ENCODE results near the gene FHOD3.
A peak's percentile ranks its signal among the peaks of the same experiment; 100 is the strongest.

FHOD3 gene

DNA sequence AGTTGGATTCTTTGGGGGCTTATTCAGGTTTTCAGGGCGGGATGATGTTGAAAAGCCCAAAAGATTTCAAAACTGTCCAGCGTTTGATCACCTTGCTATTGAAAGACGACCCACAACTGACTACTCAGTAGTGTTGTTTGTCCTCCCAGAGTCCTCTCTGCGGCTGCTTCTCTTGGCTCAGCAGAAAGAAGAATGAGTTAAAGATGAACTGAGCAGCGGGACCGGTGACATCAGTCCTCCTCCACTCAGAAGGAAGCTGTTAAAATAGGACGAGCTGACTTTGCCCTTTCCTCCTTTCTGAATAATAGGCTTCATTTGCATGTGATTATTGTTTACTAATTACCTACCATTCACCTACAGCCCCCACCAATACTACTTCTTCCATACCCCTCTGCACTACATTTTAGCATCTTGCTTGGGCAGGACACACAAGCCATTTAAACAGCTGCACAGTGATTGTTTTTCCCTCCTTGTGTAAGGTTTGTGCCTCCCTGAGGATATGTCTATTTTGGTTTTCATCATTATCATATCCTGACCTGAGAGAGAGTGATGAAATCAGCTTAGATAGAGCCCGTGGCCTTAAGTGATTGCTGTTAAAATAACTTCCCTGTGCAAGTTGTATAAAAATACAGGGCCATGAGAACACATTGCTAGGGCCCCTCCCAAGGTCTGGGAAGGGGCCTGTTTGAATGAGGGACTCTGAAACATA is 261.8 kb downstream of the FHOD3 start:
- Histone ChIP-seq H2BK15ac (replicated peaks; ENCODE audit: low read depth) (no peak overlapping the region), H3K4me1 (ENCODE audit: control insufficient read depth, low read depth, low read length) (peaks cover under 1% of the 10 kb centered on the region), H3K9ac (ENCODE audit: low read length) (no peak overlapping the region), H3K18ac (ENCODE audit: low read length) (no peak overlapping the region), H3K79me2 (ENCODE audit: control insufficient read depth, insufficient read depth, low read length) (no peaks in the 10 kb centered on the region), H2BK120ac (ENCODE audit: low read depth, low read length) (no peak overlapping the region), H3K4me3 (ENCODE audit: low read length) (no peak overlapping the region), H3K56ac (ENCODE audit: low read length) (no peak overlapping the region), H4K5ac (ENCODE audit: low read length) (no peak overlapping the region), H2BK5ac (ENCODE audit: low read length) (no peak overlapping the region), H3K27ac (ENCODE audit: low read depth, low read length) (no peak overlapping the region), H3K79me1 (ENCODE audit: low read length) (no peaks in the 10 kb centered on the region), H4K8ac (ENCODE audit: low read depth, low read length) (no peak overlapping the region), H3K23ac (ENCODE audit: low read length) (no peak overlapping the region), H3K4me2 (ENCODE audit: low read length) (no peak overlapping the region), H2AK5ac (ENCODE audit: low read length) (no peak overlapping the region), H3K36me3 (ENCODE audit: control insufficient read depth, insufficient read depth, low read length) (no peaks in the 10 kb centered on the region), H3K4ac (ENCODE audit: low read depth, low read length) (no peak overlapping the region), H3K27me3 (ENCODE audit: insufficient read depth, low read length, poor library complexity) (no peaks in the 10 kb centered on the region)
- no CpG with 5 or more reads among the region's 8 CpGs for WGBS (ENCODE audit: extremely low coverage, insufficient coverage, low lambda C conversion rate)
- DNase-seq = no peak

DNA sequence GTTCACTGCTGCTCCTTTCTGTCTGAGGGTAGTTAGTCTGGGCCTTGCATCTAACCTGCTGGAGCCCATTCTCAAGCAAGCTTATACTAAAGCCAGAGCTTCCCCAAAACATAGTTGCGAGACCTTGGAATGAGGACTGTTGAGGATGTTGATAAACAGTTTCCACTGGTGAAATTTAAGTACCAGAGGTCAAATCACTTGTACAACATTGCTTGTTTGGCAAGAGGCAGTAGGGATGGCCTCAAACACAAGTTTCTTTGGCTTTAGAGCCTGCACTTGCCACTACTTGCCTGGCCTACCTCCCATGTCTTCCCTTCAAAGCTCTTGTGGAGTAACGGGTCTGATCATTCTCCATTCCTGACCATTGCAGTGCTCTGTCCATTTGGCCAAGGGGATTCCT is 262.7 kb downstream of the FHOD3 start:
- DNase-seq = no peak
- H3K79me1 ChIP-seq (ENCODE audit: low read length) = no peaks in the 10 kb centered on the region
- H2AK5ac ChIP-seq (ENCODE audit: low read length) = no peak overlapping the region
- no peak overlapping the region for H2BK5ac ChIP-seq (ENCODE audit: low read length)
- peaks cover 3% of the 10 kb centered on the region for H3K4me1 ChIP-seq (ENCODE audit: control insufficient read depth, low read depth, low read length)
- no peak overlapping the region for H3K56ac ChIP-seq (ENCODE audit: low read length)
- H3K18ac ChIP-seq (ENCODE audit: low read length) = no peak overlapping the region
- H2BK15ac ChIP-seq (replicated peaks; ENCODE audit: low read depth) = no peak overlapping the region
- no peak overlapping the region for H4K5ac ChIP-seq (ENCODE audit: low read length)
- H4K8ac ChIP-seq (ENCODE audit: low read depth, low read length) = no peak overlapping the region
- H3K4me2 ChIP-seq (ENCODE audit: low read length) = no peak overlapping the region
- H3K36me3 ChIP-seq (ENCODE audit: control insufficient read depth, insufficient read depth, low read length) = no peaks in the 10 kb centered on the region
- no peak overlapping the region for H3K27ac ChIP-seq (ENCODE audit: low read depth, low read length)
- no peak overlapping the region for H3K9ac ChIP-seq (ENCODE audit: low read length)
- no peak overlapping the region for H3K4me3 ChIP-seq (ENCODE audit: low read length)
- no CpG with 5 or more reads among the region's 2 CpGs for WGBS (ENCODE audit: extremely low coverage, insufficient coverage, low lambda C conversion rate)
- H3K27me3 ChIP-seq (ENCODE audit: insufficient read depth, low read length, poor library complexity) = no peaks in the 10 kb centered on the region
- no peak overlapping the region for H2BK120ac ChIP-seq (ENCODE audit: low read depth, low read length)
- H3K79me2 ChIP-seq (ENCODE audit: control insufficient read depth, insufficient read depth, low read length) = no peaks in the 10 kb centered on the region
- no peak overlapping the region for H3K23ac ChIP-seq (ENCODE audit: low read length)
- no peak overlapping the region for H3K4ac ChIP-seq (ENCODE audit: low read depth, low read length)

DNA sequence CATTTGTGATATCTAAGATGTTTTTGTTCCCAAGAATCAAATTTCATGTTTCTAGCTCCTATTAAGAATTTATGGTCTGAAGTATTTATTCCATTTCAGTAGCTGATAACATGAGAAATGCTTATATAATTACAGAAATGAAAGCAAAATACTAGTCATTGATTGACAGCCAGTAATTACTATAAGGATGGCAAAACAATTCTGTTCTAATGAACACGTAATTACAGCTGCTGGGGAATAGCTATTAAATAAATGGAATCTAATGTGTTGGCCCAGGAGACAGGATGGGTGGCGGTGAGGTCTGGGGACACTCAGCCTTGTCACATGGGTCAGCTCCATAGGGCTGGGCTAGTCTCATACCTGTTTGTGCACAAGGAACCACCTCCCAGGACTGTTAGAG is 263.5 kb downstream of the FHOD3 start:
- no peaks in the 10 kb centered on the region for H3K79me2 ChIP-seq (ENCODE audit: control insufficient read depth, insufficient read depth, low read length)
- no peaks in the 10 kb centered on the region for H3K79me1 ChIP-seq (ENCODE audit: low read length)
- no peak overlapping the region for H4K5ac ChIP-seq (ENCODE audit: low read length)
- no peak overlapping the region for H3K4ac ChIP-seq (ENCODE audit: low read depth, low read length)
- no peaks in the 10 kb centered on the region for H3K36me3 ChIP-seq (ENCODE audit: control insufficient read depth, insufficient read depth, low read length)
- no peak for DNase-seq
- no peak overlapping the region for H2AK5ac ChIP-seq (ENCODE audit: low read length)
- H3K27ac ChIP-seq (ENCODE audit: low read depth, low read length) = no peak overlapping the region
- H3K4me1 ChIP-seq (ENCODE audit: control insufficient read depth, low read depth, low read length) = peaks cover 3% of the 10 kb centered on the region
- no peak overlapping the region for H3K4me3 ChIP-seq (ENCODE audit: low read length)
- no peak overlapping the region for H2BK120ac ChIP-seq (ENCODE audit: low read depth, low read length)
- no peak overlapping the region for H2BK5ac ChIP-seq (ENCODE audit: low read length)
- no peak overlapping the region for H3K23ac ChIP-seq (ENCODE audit: low read length)
- WGBS (ENCODE audit: extremely low coverage, insufficient coverage, low lambda C conversion rate) = no CpG with 5 or more reads among the region's 2 CpGs
- H3K27me3 ChIP-seq (ENCODE audit: insufficient read depth, low read length, poor library complexity) = no peaks in the 10 kb centered on the region
- no peak overlapping the region for H3K4me2 ChIP-seq (ENCODE audit: low read length)
- H3K18ac ChIP-seq (ENCODE audit: low read length) = no peak overlapping the region
- no peak overlapping the region for H3K9ac ChIP-seq (ENCODE audit: low read length)
- H4K8ac ChIP-seq (ENCODE audit: low read depth, low read length) = no peak overlapping the region
- H3K56ac ChIP-seq (ENCODE audit: low read length) = no peak overlapping the region
- H2BK15ac ChIP-seq (replicated peaks; ENCODE audit: low read depth) = no peak overlapping the region

DNA sequence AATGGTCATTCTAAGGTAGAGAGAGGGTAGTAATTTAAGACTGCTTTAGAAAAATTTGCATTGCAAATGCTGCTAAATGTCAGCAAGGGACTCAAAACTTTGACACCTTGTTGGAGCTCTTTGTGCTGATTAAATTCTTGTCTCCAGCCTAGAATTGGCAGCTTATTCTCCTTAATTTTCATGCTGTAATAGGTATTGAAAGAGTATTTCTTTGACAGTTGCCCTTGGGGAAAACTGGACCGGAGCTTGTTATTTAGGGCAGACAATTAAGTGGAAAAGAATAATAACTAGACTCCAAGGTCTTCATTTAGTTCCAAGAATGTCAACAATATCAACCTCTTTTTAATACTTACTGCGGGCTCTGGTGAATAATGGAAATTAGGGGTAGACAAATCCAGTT is 267.3 kb downstream of the FHOD3 start:
- Histone ChIP-seq H2AK5ac (ENCODE audit: low read length) (no peak overlapping the region), H2BK5ac (ENCODE audit: low read length) (no peak overlapping the region), H3K18ac (ENCODE audit: low read length) (no peak overlapping the region), H3K79me1 (ENCODE audit: low read length) (no peaks in the 10 kb centered on the region), H3K4me1 (ENCODE audit: control insufficient read depth, low read depth, low read length) (peaks cover 6% of the 10 kb centered on the region), H4K5ac (ENCODE audit: low read length) (no peak overlapping the region), H3K4me3 (ENCODE audit: low read length) (no peak overlapping the region), H3K4ac (ENCODE audit: low read depth, low read length) (no peak overlapping the region), H2BK120ac (ENCODE audit: low read depth, low read length) (no peak overlapping the region), H4K8ac (ENCODE audit: low read depth, low read length) (no peak overlapping the region), H3K23ac (ENCODE audit: low read length) (no peak overlapping the region), H3K79me2 (ENCODE audit: control insufficient read depth, insufficient read depth, low read length) (no peaks in the 10 kb centered on the region), H3K56ac (ENCODE audit: low read length) (no peak overlapping the region), H3K27ac (ENCODE audit: low read depth, low read length) (no peak overlapping the region), H2BK15ac (replicated peaks; ENCODE audit: low read depth) (no peak overlapping the region), H3K9ac (ENCODE audit: low read length) (no peak overlapping the region), H3K4me2 (ENCODE audit: low read length) (no peak overlapping the region), H3K36me3 (ENCODE audit: control insufficient read depth, insufficient read depth, low read length) (no peaks in the 10 kb centered on the region), H3K27me3 (ENCODE audit: insufficient read depth, low read length, poor library complexity) (no peaks in the 10 kb centered on the region)
- no CpG with 5 or more reads among the region's 2 CpGs for WGBS (ENCODE audit: extremely low coverage, insufficient coverage, low lambda C conversion rate)
- peak; percentile 21 for DNase-seq

DNA sequence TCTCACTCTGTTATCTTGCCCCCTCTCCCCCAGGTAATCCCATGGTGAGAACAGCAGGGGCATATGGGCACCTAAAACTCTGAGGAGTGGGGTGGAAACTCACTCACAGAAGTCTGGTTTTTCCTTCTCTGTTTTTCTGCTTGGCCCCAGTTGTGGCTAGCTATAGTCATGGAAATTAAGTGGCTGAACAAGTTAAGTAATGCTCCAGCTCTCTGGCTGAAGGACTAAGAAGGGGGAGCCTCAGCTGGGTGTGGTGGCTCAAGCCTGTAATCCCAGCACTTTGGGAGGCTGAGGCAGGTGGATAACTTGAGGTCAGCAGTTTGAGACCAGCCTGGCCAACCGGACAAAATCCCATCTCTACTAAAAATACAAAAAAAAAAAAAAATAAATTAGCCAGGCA is 270.3 kb downstream of the FHOD3 start:
- no CpG with 5 or more reads among the region's 1 CpG for WGBS (ENCODE audit: extremely low coverage, insufficient coverage, low lambda C conversion rate)

DNA sequence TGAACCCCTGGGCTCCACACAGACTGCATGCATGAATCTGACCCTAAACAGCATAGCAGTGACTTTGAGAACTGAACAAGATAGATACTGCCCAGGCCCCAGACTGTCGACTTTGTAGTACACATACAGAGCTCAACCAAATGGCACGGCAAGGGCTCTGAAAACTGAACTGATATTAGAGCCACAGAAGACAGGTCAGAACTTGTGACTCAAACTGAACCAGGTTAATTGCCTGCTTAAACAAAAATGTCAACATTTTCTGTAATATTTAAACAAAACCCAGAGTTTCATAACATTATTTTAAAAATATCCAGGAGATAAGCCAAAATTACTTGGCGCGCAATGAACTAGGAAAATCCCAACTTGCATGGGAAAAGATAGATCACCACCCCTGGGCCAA is 271.0 kb downstream of the FHOD3 start:
- Histone ChIP-seq H2AK5ac (ENCODE audit: low read length) (no peak overlapping the region), H3K4ac (ENCODE audit: low read depth, low read length) (no peak overlapping the region), H2BK15ac (replicated peaks; ENCODE audit: low read depth) (no peak overlapping the region), H4K8ac (ENCODE audit: low read depth, low read length) (no peak overlapping the region), H3K79me2 (ENCODE audit: control insufficient read depth, insufficient read depth, low read length) (no peaks in the 10 kb centered on the region), H3K23ac (ENCODE audit: low read length) (no peak overlapping the region), H3K4me2 (ENCODE audit: low read length) (no peak overlapping the region), H3K27ac (ENCODE audit: low read depth, low read length) (no peak overlapping the region), H3K18ac (ENCODE audit: low read length) (no peak overlapping the region), H3K56ac (ENCODE audit: low read length) (no peak overlapping the region), H3K79me1 (ENCODE audit: low read length) (no peaks in the 10 kb centered on the region), H2BK120ac (ENCODE audit: low read depth, low read length) (no peak overlapping the region), H3K4me3 (ENCODE audit: low read length) (no peak overlapping the region), H4K5ac (ENCODE audit: low read length) (no peak overlapping the region), H3K36me3 (ENCODE audit: control insufficient read depth, insufficient read depth, low read length) (no peaks in the 10 kb centered on the region), H3K9ac (ENCODE audit: low read length) (no peak overlapping the region), H3K4me1 (ENCODE audit: control insufficient read depth, low read depth, low read length) (peaks cover 6% of the 10 kb centered on the region), H3K27me3 (ENCODE audit: insufficient read depth, low read length, poor library complexity) (no peaks in the 10 kb centered on the region), H2BK5ac (ENCODE audit: low read length) (no peak overlapping the region)
- no CpG with 5 or more reads among the region's 4 CpGs for WGBS (ENCODE audit: extremely low coverage, insufficient coverage, low lambda C conversion rate)
- no peak for DNase-seq

More for the DNA sequence above, 270.3 kb downstream of the FHOD3 start:
- no peak overlapping the region for H3K27ac ChIP-seq (ENCODE audit: low read depth, low read length)
- no peak overlapping the region for H2AK5ac ChIP-seq (ENCODE audit: low read length)
- H3K4me3 ChIP-seq (ENCODE audit: low read length) = no peak overlapping the region
- no peak for DNase-seq
- H3K9ac ChIP-seq (ENCODE audit: low read length) = no peak overlapping the region
- H3K4me2 ChIP-seq (ENCODE audit: low read length) = no peak overlapping the region
- H2BK5ac ChIP-seq (ENCODE audit: low read length) = no peak overlapping the region
- H3K4me1 ChIP-seq (ENCODE audit: control insufficient read depth, low read depth, low read length) = peaks cover 6% of the 10 kb centered on the region
- H3K27me3 ChIP-seq (ENCODE audit: insufficient read depth, low read length, poor library complexity) = no peaks in the 10 kb centered on the region
- no peaks in the 10 kb centered on the region for H3K79me1 ChIP-seq (ENCODE audit: low read length)
- peak overlapping the region; percentile 68 for H3K18ac ChIP-seq (ENCODE audit: low read length)
- H3K56ac ChIP-seq (ENCODE audit: low read length) = no peak overlapping the region
- no peak overlapping the region for H3K23ac ChIP-seq (ENCODE audit: low read length)
- H2BK15ac ChIP-seq (replicated peaks; ENCODE audit: low read depth) = no peak overlapping the region
- H4K5ac ChIP-seq (ENCODE audit: low read length) = no peak overlapping the region
- no peak overlapping the region for H3K4ac ChIP-seq (ENCODE audit: low read depth, low read length)
- no peaks in the 10 kb centered on the region for H3K36me3 ChIP-seq (ENCODE audit: control insufficient read depth, insufficient read depth, low read length)
- no peaks in the 10 kb centered on the region for H3K79me2 ChIP-seq (ENCODE audit: control insufficient read depth, insufficient read depth, low read length)
- H2BK120ac ChIP-seq (ENCODE audit: low read depth, low read length) = no peak overlapping the region
- no peak overlapping the region for H4K8ac ChIP-seq (ENCODE audit: low read depth, low read length)
